ENCODE results near the gene CYP4Z1. TPM values are rescaled to one million over a fixed set of nuclear protein-coding genes. Genes with fewer than 3 reads are reported as not detected.
"Not testable (repeated sequence)": the region's sequence is repeated elsewhere in the genome, so short reads cannot be mapped to it uniquely, and the experiment has no call there.

The CYP4Z1 gene
- total RNA-seq, 2 experiments from 2014 or later = not detected

DNA sequence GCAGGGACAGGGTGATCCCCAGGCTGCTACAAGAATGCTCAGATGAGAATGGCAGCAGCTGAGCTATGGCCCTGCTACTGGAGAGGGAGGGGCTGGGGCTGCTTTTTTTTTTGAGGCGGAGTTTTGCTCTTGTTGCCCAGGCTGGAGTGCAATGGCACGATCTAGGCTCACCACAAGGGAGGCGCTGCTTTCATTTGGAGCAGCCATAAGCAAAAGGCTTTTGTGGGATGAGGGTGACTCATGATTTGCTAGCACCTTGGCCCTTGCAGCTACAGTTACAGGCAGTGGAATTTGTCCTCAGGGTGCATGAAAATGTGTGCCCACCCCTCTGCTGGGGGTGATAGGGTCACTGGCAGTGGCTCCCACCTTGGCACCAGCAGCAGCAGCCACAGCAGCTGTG, 37.8 kb downstream of the CYP4Z1 start:
- H3K9me3 Mint-ChIP-seq = peaks cover 6% of the 10 kb centered on the region
- H3K36me3 Mint-ChIP-seq (ENCODE audit: low read depth) = no peaks in the 10 kb centered on the region
- DNase-seq = no peak
- H3K27ac Mint-ChIP-seq = no peak overlapping the region
- POLR2A ChIA-PET = no interaction called here
- H3K4me3 Mint-ChIP-seq = no peak overlapping the region
- CTCF ChIA-PET = no interaction called here
- no peaks in the 10 kb centered on the region for H3K4me1 Mint-ChIP-seq
- peaks cover 15% of the 10 kb centered on the region for H3K27me3 Mint-ChIP-seq

DNA sequence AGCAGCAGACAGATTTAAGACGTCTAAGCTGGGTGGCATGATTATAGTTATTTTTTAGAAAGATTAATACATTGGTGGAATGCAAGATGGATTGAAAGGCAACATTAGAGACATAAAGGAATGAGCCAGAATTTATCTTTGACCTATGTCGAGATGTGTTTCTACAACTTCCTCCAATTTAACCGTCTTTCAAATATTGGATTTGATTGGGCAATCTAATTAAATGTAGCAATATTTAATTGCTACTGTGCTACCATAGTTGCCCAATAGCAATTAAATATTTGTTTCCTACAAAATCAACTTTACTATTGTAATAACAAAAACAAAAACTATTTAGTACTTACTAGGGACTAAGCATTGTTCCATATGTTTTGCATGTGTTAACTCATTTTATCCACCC, 39.8 kb downstream of the CYP4Z1 start:
- peaks cover 6% of the 10 kb centered on the region for H3K9me3 Mint-ChIP-seq
- ChIA-PET CTCF (no interaction called here), POLR2A (no interaction called here)
- H3K4me3 Mint-ChIP-seq = no peak overlapping the region
- no peaks in the 10 kb centered on the region for H3K4me1 Mint-ChIP-seq
- H3K36me3 Mint-ChIP-seq (ENCODE audit: low read depth) = no peaks in the 10 kb centered on the region
- no peak overlapping the region for H3K27ac Mint-ChIP-seq
- H3K27me3 Mint-ChIP-seq = peaks cover 11% of the 10 kb centered on the region
- no peak for DNase-seq

DNA sequence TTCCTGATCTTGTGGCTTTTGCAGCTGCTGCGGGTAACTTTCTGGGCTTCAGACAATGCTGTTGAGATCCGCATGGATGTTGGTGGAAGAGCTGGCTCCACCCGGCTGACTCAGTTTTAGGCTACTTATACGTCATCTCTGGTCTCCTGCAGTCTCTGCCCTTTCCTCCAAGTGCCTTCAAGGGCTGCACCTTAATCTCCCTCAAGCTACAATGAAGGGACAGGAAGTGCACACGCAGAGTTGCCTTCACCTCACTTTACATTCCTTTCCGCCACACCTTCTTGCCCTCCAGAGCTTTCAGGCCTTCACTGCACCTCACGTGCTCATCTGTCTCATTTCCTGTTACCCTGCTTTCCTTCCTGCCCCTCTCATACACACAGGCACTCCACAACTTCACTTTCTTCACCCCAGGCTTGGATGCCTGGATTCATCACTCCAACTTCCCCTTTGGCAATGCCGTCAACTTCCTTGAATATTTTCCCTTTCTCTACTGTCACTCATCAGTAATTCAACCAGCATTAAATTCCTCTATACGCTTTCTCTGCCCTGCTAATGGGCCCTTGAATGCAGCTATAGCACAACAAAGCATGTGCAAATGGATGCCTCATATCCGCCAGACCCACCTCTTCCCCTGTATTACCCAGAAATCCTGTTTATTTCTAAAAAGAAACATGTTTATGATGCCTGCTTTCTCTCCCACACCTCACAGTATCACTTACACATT, 41.0 kb downstream of the CYP4Z1 start:
- H3K9me3 Mint-ChIP-seq; H3K4me3 Mint-ChIP-seq; H3K27ac Mint-ChIP-seq; H3K36me3 Mint-ChIP-seq (ENCODE audit: low read depth); H3K4me1 Mint-ChIP-seq; CTCF ChIA-PET; POLR2A ChIA-PET; DNase-seq; H3K27me3 Mint-ChIP-seq: not testable (repeated sequence)

DNA sequence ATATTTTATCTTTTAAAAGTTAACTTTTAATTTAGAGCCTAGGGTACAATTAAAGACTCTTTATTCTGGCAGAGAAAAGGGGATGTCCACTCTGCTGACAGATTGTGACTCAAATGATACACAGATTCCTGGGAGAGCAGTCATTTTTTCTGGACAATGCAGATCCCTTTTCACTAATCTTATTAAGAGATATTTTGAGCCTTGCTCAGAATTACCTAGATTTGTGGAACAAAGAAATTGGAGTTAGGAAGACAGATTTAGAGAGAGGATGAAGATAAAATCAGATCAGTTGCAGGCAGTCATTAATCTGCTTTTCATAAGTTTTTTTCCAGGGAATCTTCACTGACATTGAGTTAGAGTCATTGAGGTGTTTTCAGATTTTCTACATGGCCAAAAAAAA, 42.5 kb downstream of the CYP4Z1 start:
- DNase-seq; H3K27ac Mint-ChIP-seq; H3K36me3 Mint-ChIP-seq (ENCODE audit: low read depth); CTCF ChIA-PET; H3K9me3 Mint-ChIP-seq; H3K4me3 Mint-ChIP-seq; H3K4me1 Mint-ChIP-seq; POLR2A ChIA-PET: not testable (repeated sequence)
- H3K27me3 Mint-ChIP-seq = peaks cover 13% of the 10 kb centered on the region

DNA sequence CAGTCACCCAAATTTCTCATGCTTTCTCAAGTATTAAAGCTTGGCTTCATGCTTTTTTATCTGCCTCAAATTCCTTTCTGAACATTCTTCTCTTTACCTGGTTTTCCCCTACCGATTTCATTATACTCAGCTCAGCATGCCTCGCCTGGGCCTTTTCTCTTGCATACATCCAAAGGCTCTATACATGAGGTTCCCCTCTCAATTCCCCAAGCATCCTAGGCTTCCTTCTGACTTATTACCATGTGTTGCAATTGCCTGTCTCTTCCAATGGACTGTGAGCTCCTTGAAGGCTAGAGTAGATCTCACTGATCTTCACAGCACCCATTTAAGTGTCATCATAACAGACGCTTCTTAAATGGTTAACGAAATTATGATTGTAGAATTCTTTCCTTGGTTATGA, 46.1 kb downstream of the CYP4Z1 start:
- POLR2A ChIA-PET = no interaction called here
- no peak overlapping the region for H3K4me3 Mint-ChIP-seq
- no peaks in the 10 kb centered on the region for H3K4me1 Mint-ChIP-seq

DNA sequence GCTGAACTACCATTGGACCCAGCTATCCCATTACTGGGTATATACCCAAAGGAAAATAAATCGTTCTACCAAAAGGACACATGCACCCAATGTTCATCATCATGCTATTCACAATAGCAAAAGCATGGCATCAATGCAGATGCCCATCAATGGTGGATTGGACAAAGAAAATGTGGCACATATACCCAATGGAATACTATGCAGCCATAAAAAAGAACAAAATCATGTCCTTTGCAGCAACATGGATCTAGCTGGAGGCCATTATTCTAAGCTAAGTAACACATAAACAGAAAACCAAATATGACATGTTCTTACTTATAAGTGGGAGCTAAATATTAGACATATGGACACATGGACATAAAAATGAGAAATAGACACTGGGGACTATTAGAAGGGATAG, 54.0 kb downstream of the CYP4Z1 start:
- H3K27ac Mint-ChIP-seq; H3K4me3 Mint-ChIP-seq; DNase-seq; H3K9me3 Mint-ChIP-seq; CTCF ChIA-PET; H3K36me3 Mint-ChIP-seq (ENCODE audit: low read depth); POLR2A ChIA-PET; H3K4me1 Mint-ChIP-seq: not testable (repeated sequence)
- H3K27me3 Mint-ChIP-seq = peaks cover 11% of the 10 kb centered on the region

More for the DNA sequence above, 46.1 kb downstream of the CYP4Z1 start:
- no peaks in the 10 kb centered on the region for H3K36me3 Mint-ChIP-seq (ENCODE audit: low read depth)
- H3K27me3 Mint-ChIP-seq = peaks cover 13% of the 10 kb centered on the region
- no peaks in the 10 kb centered on the region for H3K9me3 Mint-ChIP-seq
- no peak overlapping the region for H3K27ac Mint-ChIP-seq
- DNase-seq = no peak
- CTCF ChIA-PET = no interaction called here

DNA sequence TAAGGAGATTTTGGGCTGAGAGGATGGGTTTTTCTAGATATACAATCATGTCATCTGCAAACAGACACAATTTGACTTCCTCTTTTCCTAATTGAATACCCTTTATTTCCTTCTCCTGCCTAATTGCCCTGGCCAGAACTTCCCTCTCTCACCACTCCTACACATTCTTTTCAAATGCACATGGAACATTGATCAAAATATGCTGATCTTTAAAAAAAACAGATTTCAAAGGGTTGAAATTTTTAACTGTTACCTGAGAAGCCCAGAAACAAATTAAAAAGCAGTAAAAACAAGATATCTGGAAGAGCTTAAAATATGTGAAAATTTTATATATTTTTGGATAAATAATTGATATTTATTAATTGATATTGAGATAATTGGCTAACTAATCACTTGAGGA, 57.8 kb downstream of the CYP4Z1 start:
- POLR2A ChIA-PET; H3K36me3 Mint-ChIP-seq (ENCODE audit: low read depth); H3K4me3 Mint-ChIP-seq; CTCF ChIA-PET; H3K27me3 Mint-ChIP-seq; DNase-seq; H3K9me3 Mint-ChIP-seq; H3K4me1 Mint-ChIP-seq; H3K27ac Mint-ChIP-seq: not testable (repeated sequence)

DNA sequence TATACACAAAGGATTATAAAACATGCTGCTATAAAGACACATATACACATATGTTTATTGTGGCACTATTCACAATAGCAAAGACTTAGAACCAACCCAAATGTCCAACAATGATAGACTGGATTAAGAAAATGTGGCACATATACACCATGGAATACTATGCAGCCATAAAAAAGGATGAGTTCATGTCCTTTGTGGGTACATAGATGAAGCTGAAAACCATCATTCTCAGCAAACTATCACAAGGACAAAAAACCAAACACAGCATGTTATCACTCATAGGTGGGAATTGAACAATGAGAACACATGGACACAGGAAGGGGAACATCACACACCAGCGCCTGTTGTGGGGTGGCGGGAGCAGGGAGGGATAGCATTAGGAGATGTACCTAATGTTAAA, 60.0 kb downstream of the CYP4Z1 start:
- POLR2A ChIA-PET, CTCF ChIA-PET: not testable (repeated sequence)

DNA sequence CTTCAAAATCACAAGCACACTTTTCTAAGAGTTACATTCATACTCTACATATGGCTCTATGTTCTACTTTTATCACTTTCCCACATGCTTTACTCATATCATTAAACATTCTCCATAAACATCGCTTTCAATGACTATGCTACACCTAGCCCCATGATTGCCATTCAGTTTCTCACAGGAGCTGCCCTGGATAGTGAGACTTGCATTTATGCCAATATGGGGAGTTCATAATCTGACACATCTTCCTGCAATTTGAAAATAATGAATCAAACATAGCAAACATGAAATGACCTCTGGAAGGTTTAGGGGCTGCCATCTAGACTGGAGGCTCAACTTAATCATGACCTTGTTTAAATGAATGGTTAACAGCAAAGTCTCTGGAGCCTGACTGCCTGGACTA, 61.2 kb downstream of the CYP4Z1 start:
- no peaks in the 10 kb centered on the region for H3K9me3 Mint-ChIP-seq
- POLR2A ChIA-PET = no interaction called here
- H3K4me1 Mint-ChIP-seq = no peaks in the 10 kb centered on the region
- CTCF ChIA-PET = no interaction called here
- H3K36me3 Mint-ChIP-seq (ENCODE audit: low read depth) = no peaks in the 10 kb centered on the region
- no peak for DNase-seq
- no peak overlapping the region for H3K27ac Mint-ChIP-seq
- H3K4me3 Mint-ChIP-seq = no peak overlapping the region
- H3K27me3 Mint-ChIP-seq = peaks cover 15% of the 10 kb centered on the region

More for the DNA sequence above, 60.0 kb downstream of the CYP4Z1 start:
- H3K9me3 Mint-ChIP-seq; DNase-seq; H3K27ac Mint-ChIP-seq; H3K36me3 Mint-ChIP-seq (ENCODE audit: low read depth); H3K4me3 Mint-ChIP-seq; H3K4me1 Mint-ChIP-seq: not testable (repeated sequence)
- H3K27me3 Mint-ChIP-seq = peaks cover 11% of the 10 kb centered on the region

DNA sequence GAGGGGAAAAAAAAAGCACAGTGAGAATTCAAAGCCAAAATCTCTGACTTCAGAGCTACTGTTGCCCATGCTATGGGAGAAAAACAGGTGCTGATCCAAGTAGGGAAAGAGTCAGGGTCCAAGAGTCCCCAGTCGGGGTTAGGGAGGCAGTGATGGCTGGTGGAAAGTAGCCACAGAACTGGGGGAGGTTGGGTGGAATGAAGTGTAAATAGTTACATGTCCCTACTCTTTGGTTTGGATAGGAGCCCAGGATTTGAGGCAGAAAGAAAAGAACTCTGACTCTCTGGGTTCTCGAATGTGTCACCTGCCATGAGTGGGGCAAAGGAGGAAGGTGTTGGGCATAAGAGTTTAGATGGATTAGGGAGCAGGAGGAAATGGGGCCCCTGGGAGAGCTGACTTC, 61.8 kb downstream of the CYP4Z1 start:
- H3K9me3 Mint-ChIP-seq; H3K4me1 Mint-ChIP-seq; H3K36me3 Mint-ChIP-seq (ENCODE audit: low read depth); H3K27ac Mint-ChIP-seq; CTCF ChIA-PET; DNase-seq; H3K4me3 Mint-ChIP-seq; POLR2A ChIA-PET: not testable (repeated sequence)
- H3K27me3 Mint-ChIP-seq = peaks cover 15% of the 10 kb centered on the region

DNA sequence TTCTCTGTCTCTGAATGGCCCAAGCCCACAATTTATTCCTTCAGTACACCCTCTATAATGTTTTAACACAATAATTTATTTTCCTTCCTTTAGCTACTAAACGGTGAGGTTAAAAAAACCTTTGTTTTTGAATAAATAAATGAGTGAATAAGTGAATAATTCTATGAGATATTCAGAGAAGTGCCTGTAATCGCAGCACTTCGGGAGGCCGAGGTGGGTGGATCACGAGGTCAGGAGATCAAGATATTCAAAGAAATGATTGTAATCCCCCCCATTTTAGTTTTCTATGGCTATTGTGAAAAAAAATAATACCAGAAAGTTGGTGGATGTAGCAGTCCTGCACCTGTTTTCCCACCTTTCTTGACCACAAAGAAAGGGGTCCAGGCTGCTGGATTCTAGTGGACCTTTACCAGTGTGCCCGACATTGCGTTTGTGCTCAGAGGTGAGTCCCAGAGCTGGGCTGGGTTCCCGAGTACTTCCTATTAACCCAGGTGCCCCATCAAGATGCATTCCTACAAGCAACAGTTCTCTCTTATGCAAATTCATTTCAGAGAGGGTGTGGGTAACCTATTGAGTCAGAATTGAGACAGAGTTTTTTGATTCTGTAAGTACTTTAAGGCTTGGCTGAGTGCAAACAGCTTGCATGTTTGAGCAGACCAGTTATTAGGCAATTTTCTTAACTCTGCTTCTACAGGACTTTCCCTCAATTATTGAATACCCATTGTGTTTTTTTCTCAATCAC, 62.6 kb downstream of the CYP4Z1 start:
- DNase-seq; H3K4me3 Mint-ChIP-seq; CTCF ChIA-PET; H3K9me3 Mint-ChIP-seq; H3K27ac Mint-ChIP-seq; POLR2A ChIA-PET; H3K4me1 Mint-ChIP-seq; H3K36me3 Mint-ChIP-seq (ENCODE audit: low read depth): not testable (repeated sequence)
- peaks cover 19% of the 10 kb centered on the region for H3K27me3 Mint-ChIP-seq

DNA sequence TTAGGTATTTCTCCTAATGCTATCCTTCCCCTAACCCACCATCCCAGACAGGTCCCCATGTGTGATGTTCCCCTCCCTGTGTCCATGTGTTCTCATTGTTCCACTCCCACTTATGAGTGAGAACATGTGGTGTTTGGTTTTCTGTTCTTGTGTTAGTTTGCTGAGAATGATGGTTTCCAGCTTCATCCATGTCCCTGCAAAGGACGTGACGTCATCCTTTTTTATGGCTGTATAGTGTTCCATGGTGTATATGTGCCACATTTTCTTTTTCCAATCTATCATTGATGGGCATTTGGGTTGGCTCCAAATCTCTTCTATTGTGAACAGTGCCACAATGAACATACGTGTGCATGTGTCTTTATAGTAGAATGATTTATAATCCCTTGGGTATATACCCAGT, 65.6 kb downstream of the CYP4Z1 start:
- POLR2A ChIA-PET; H3K4me1 Mint-ChIP-seq; H3K9me3 Mint-ChIP-seq; H3K4me3 Mint-ChIP-seq; H3K27ac Mint-ChIP-seq; CTCF ChIA-PET; DNase-seq; H3K36me3 Mint-ChIP-seq (ENCODE audit: low read depth): not testable (repeated sequence)
- peaks cover 23% of the 10 kb centered on the region for H3K27me3 Mint-ChIP-seq

DNA sequence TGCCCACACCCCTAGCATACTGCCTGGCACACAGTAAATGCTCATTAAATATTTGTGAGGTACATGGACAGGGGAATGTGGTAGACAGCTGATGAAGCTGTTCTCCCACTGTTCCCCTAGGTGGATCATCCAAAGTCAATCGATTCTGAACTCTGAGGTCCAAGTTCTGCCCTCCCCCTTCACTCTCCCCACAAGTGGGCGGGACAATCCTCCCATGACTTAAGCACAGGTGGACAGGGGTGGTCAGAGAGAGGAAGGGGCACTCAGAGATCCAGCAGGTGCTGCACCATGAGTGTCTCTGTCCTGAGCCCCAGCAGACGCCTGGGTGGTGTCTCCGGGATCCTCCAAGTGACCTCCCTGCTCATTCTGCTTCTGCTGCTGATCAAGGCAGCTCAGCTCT, 70.2 kb downstream of the CYP4Z1 start, which contains the start of gene CYP4A22:
CYP4A22 (plus strand) TSS at position 244 of the 400 bp plus-strand sequence; CDS start at position 289, 45 bp downstream.
- Mint-ChIP-seq H3K27ac (no peak within 1 kb of the TSS), H3K9me3 (no peaks in the 10 kb centered on the region), H3K4me1 (no peaks in the 10 kb centered on the region), H3K36me3 (ENCODE audit: low read depth) (no peaks in the 10 kb centered on the region), H3K4me3 (no peak within 1 kb of the TSS), H3K27me3 (peaks cover 13% of the 10 kb centered on the region)
- DNase-seq = no peak
- ChIA-PET CTCF (no interaction called here), POLR2A (no interaction called here)

DNA sequence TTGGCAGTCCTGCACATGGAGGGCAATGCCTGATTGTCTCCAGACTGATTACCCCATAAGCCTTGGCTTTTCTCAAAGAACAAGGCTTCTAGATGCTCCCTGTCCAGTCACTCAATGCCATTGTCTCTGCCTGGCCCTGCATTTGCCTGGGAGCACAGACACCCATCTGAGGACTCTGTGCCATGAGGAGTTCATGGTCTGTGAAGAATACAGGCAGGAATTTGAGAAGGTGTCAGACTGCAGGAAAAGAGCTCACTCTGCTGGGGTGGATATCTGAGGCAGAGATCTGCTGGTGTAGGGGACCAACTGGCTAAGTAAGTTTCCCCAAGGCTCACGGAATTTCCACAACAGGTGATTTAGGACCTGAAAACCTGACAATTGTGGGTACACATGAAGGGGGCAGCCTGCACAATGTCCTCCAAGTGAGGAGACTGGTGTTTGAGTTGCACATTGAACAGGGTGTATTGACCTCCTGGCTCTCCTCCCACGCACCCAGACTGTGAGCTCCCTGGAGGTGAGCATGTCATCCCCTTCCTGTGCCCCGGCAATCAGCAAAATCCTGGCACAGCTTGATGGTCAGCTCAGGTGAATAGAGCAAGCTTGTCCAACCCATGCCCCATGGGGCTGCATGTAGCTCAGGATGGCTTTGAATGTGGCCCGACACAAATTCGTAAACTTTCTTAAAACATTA, 71.0 kb downstream of the CYP4Z1 start:
- Mint-ChIP-seq H3K27me3 (peaks cover 9% of the 10 kb centered on the region), H3K4me1 (no peaks in the 10 kb centered on the region), H3K9me3 (no peaks in the 10 kb centered on the region), H3K27ac (no peak overlapping the region), H3K4me3 (no peak overlapping the region), H3K36me3 (ENCODE audit: low read depth) (no peaks in the 10 kb centered on the region)
- POLR2A ChIA-PET = no interaction called here
- no peak for DNase-seq
- CTCF ChIA-PET = no interaction called here
